Mucosa of stomach (tissue), 1 donor: ENCODE data around the gene RIGI.
A peak's percentile ranks its signal among the peaks of the same experiment; 100 is the strongest.
"Not testable (repeated sequence)": the region's sequence is repeated elsewhere in the genome, so short reads cannot be mapped to it uniquely, and the experiment has no call there.

Experiments
- H3K27me3 ChIP-seq: one replicate; pipeline ENCODE4 v1.7.0; 2013; ENCODE audit warnings: mild to moderate bottlenecking, low read length; ENCODE audit not compliant: control insufficient read depth, insufficient read depth
- H3K36me3 ChIP-seq: one replicate; pipeline ENCODE4 v1.7.0; 2013; ENCODE audit warnings: low read length; ENCODE audit not compliant: control insufficient read depth, insufficient read depth
- H3K4me1 ChIP-seq: one replicate; pipeline ENCODE4 v1.7.0; 2013; ENCODE audit warnings: mild to moderate bottlenecking, low read length; ENCODE audit not compliant: control insufficient read depth, insufficient read depth
- H3K4me3 ChIP-seq: one replicate; pipeline ENCODE4 v1.7.0; 2013; ENCODE audit warnings: low read length
- H3K9ac ChIP-seq: one replicate; pipeline ENCODE4 v1.7.0; 2013; ENCODE audit warnings: mild to moderate bottlenecking, low read length, moderate library complexity
- H3K9me3 ChIP-seq: one replicate; pipeline ENCODE4 v1.7.0; 2013; ENCODE audit warnings: mild to moderate bottlenecking, low read length, moderate library complexity; ENCODE audit not compliant: control insufficient read depth
- donor health status: Pancreatic carcinoma.

RIGI gene

DNA sequence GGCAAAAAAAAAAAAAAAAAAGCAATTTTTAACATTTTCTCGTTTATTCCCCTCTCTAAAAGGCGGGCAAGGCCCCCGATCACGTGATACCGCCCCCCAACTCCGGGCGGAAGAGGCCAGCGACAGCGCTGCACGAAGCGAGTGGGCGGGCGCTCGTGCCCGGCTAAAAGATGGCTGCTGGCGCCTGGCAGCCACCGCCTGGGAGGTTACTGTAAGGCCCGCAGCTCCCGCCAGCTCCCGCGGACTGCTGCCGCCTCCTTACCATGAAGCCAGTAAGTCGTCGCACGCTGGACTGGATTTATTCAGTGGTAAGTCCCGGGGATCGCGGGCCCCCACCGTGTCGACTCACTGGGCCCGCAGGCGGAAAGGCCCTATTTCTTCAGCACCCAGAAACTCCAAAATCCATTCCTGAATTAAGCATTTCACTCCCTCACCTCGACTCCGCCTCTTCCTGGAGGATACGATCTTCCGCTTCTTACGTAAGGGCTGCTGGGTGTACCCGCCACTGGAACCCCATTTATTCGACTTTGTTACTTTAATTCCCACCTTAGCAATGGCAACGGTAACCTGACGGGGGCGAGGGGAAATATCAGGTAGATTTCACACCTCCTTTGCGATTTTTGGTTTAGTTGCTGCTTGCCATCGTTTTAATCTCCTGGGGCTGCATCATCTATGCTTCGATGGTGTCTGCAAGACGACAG, 26.3 kb upstream of the RIGI start, which contains the start of the genes SMIM27 and TOPORS:
SMIM27 (plus strand) TSS at position 156 of the 701 bp plus-strand sequence; CDS start at position 264, 108 bp downstream.
TOPORS (minus strand) TSS at position 415 of the 701 bp plus-strand sequence; CDS start at position 265, 150 bp downstream.
- H3K4me3 ChIP-seq = peak within 1 kb of the TSS; percentile 91
- no peaks in the 10 kb centered on the region for H3K9me3 ChIP-seq
- H3K4me1 ChIP-seq = peaks cover 8% of the 10 kb centered on the region
- H3K9ac ChIP-seq = peak within 1 kb of the TSS; percentile 93
- no peaks in the 10 kb centered on the region for H3K36me3 ChIP-seq
- H3K27me3 ChIP-seq = no peaks in the 10 kb centered on the region

DNA sequence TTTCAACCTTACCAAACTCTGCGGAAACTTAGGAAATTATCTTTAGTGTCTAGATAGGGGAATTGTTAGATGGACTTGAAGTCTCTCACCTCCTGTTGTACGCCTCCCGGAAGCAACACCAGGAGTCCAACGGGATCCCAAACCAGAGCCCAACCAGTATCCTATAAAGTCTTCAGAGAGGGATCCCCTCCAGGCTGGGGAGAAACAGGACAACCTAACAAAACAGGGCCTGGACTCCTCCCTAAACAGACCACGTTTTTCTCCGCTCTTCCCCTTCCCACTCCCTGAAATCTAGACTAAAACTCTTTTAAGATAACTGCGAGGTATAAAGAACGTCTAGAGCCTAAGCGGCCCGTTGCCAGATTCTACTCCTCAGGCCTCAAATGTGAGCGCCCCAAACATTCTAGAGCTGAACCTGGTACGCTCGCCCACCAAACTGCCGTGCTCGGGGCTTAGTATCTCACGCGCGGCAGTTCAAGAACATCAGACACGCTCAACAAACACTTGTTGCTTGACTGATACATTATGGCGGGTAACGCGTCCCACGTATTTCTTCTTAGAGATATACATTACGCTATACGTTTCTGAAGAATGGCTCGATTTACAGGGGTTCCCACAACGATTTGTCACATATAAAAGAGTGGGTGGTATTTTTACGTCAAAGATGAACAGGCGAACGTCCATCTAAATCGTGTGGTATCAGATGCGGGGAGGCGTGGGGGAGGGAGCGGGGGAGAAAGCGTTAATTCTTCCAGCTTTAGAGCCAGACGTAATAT, 25.5 kb upstream of the RIGI start:
- peaks cover 8% of the 10 kb centered on the region for H3K4me1 ChIP-seq

DNA sequence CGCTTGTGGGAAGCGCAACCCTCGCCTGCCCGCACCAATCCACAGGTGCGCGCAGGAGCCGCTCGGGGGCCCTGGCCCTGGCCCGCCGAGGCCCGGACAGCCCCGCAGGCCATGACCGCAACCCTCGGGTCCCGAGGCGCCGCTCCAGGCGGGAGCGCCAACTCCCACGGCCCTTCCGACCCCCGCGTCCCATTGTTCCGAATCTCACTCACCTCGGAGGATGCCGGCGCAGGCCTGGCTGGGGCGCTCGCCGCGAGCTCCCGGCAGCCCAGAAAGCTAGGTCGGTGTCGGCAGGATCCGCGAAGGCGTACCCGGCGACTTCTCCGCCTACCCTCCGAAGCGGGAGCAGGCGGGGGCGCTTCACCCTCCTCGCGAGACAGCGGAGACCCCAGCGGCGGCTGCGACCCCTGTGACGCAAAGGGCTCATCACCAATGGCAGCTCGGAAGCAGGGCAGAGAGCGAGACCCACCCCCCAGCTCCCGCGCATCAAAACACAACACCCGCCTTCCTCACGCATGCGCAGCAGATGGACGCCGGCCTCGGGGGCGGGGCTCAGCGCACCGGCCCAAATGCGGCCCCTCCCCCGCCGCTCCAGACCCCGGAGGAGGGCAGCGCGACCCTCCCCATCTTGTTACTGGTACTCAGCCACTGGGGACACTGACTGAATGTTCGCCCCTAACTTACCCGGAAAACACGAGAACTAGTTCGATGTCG, 24.7 kb upstream of the RIGI start:
- Histone ChIP-seq H3K36me3 (no peaks in the 10 kb centered on the region), H3K4me3 (peak overlapping the region; percentile 91), H3K27me3 (no peaks in the 10 kb centered on the region), H3K4me1 (peaks cover 8% of the 10 kb centered on the region), H3K9me3 (no peaks in the 10 kb centered on the region), H3K9ac (peak overlapping the region; percentile 93)

More for the DNA sequence above, 25.5 kb upstream of the RIGI start:
- H3K9ac ChIP-seq = peak overlapping the region; percentile 93
- H3K36me3 ChIP-seq = no peaks in the 10 kb centered on the region
- H3K9me3 ChIP-seq = no peaks in the 10 kb centered on the region
- peak overlapping the region; percentile 91 for H3K4me3 ChIP-seq
- no peaks in the 10 kb centered on the region for H3K27me3 ChIP-seq

DNA sequence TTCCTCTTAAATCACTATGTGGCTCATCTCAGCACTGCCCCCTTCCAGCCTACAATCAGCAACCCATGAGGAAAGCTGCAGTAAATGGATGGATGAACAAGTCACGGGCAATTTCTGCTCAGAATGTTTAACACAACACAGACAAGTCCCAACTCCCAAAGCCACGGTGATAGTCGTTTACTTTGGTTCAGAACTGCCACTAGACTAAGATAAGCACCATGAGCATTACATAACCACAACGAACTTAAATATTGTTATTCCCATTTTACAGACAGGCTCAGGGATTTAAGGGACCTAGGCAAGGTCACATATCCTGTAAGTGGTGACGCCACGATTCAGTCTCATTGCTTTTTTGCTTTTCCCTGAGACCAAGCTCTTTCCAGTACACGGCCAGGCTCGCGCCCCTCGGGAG, 24.2 kb upstream of the RIGI start:
- no peaks in the 10 kb centered on the region for H3K27me3 ChIP-seq
- peak overlapping the region; percentile 93 for H3K9ac ChIP-seq
- no peaks in the 10 kb centered on the region for H3K9me3 ChIP-seq
- no peaks in the 10 kb centered on the region for H3K36me3 ChIP-seq
- peaks cover 8% of the 10 kb centered on the region for H3K4me1 ChIP-seq
- H3K4me3 ChIP-seq = peak overlapping the region; percentile 91

DNA sequence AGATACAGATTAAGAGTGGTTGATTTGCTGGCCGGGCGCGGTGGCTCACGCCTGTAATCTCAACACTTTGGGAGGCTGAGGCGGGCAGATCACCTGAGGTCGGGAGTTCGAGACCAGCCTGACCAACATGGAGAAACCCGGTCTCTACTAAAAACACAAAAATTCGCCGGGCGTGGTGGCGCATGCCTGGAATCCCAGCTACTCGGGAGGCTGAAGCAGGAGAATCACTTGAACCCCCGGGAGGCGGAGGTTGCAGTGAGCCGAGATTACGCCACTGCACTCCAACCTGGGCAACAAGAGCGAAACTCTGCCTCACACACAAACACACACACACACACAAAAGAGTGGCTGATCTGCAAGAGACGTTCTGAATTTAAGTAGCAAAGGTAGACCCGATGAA, 22.2 kb upstream of the RIGI start:
- not testable (repeated sequence) for H3K9me3 ChIP-seq, H3K27me3 ChIP-seq, H3K4me3 ChIP-seq, H3K36me3 ChIP-seq, H3K9ac ChIP-seq, H3K4me1 ChIP-seq

DNA sequence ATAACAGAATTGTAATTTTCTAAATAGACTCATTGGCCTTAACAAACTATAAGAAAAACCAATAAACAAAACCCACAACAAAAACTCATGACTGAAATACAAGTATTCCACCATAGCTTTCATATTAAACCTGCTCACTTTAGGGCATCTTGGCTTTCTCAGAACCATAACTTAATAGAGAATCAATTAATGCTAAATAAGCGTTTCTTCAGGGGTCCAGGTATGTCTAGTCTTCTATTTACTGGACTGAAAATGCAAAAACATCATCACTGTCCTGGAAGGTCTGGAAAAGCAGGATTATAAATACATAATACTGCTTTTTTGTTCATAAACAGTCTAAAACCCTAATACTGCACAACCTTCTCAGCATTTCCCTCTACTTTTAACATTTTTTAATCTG, 19.9 kb upstream of the RIGI start:
- no peaks in the 10 kb centered on the region for H3K9me3 ChIP-seq
- peaks cover 8% of the 10 kb centered on the region for H3K4me1 ChIP-seq

DNA sequence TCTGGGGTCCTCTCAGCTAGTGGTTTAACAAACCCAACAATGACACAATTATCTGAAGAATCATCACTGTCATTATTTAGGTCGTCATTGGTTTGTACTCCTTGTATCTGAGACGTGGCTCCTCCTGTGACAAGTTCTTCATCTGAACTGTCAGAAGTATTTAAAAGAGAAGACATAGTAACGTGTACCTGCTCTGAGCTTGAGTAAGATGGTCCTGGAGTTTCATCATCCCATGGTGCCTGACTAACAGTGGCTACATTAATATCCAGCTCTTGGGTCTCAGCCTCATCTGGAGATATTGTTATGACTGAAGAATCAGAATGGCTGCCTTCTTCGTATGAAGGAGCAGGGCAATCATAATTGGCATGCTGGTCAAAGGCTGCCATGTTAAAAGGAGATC, 17.1 kb upstream of the RIGI start:
- H3K36me3 ChIP-seq = peaks cover 12% of the 10 kb centered on the region
- H3K9me3 ChIP-seq = no peaks in the 10 kb centered on the region
- no peak overlapping the region for H3K9ac ChIP-seq
- no peaks in the 10 kb centered on the region for H3K4me1 ChIP-seq
- no peaks in the 10 kb centered on the region for H3K27me3 ChIP-seq
- H3K4me3 ChIP-seq = no peak overlapping the region

More for the DNA sequence above, 19.9 kb upstream of the RIGI start:
- no peaks in the 10 kb centered on the region for H3K27me3 ChIP-seq
- H3K36me3 ChIP-seq = peaks cover 9% of the 10 kb centered on the region
- no peak overlapping the region for H3K9ac ChIP-seq
- H3K4me3 ChIP-seq = no peak overlapping the region

DNA sequence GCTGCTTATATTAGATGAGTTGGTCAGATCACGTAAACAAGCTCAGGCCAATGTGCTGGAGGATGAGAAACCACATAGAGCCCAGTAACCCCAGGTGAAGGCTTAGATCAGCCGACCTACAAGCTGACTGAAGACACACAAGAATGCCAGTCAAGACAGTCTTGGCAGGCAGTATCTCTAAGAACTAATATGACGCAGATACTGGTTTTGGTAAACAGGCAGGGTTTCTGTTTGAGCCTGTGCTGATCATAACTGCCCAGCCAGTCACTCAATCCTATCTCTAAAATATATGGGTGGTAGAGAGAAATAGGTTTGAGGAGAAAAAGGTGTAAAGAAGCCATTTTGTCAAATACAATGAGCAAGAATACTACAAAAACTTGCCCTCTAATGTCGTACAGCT, 7.8 kb upstream of the RIGI start:
- H3K27me3 ChIP-seq = no peaks in the 10 kb centered on the region
- H3K9ac ChIP-seq = no peak overlapping the region
- no peaks in the 10 kb centered on the region for H3K9me3 ChIP-seq
- no peak overlapping the region for H3K4me3 ChIP-seq
- H3K36me3 ChIP-seq = no peaks in the 10 kb centered on the region
- H3K4me1 ChIP-seq = no peaks in the 10 kb centered on the region

DNA sequence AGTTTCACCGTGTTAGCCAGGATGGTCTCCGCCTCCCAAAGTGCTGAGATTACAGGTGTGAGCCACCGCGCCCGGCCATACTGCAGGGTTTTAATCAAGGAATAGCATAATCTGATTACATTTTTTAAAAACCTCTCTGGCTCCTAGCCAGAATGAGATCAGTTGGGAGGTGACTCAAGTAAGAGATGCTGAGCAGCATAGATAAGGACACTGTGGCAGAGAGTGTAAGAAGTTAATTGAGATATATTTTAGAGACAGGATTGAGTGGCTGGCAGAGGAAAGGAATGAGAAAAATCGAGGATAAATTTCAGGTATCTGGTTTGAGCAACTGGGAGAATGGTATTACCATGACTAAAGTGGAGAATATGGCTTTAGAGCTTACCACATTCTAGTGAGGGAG, 7.3 kb upstream of the RIGI start:
- no peak overlapping the region for H3K4me3 ChIP-seq
- no peaks in the 10 kb centered on the region for H3K4me1 ChIP-seq
- no peaks in the 10 kb centered on the region for H3K27me3 ChIP-seq
- H3K36me3 ChIP-seq = no peaks in the 10 kb centered on the region
- no peaks in the 10 kb centered on the region for H3K9me3 ChIP-seq
- no peak overlapping the region for H3K9ac ChIP-seq

DNA sequence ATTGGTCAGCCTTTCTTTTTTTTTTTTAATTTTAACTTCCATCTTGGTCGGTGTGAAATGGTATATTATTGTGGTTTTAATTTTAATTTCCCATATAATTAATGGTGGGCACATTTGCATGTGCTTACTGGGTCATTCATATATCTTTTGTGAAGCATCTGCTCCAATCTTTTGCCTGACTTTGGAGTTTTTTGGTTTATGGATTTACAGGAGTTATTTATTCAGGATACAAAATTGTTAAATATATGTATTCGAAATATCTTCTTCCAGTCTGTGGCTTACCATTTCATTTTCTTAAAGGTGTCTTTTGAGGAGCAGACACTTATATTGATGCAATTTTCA, 682 bp upstream of the RIGI start:
- Histone ChIP-seq H3K9ac (peak overlapping the region; percentile 83), H3K4me3 (peak overlapping the region; percentile 45), H3K36me3 (no peaks in the 10 kb centered on the region), H3K4me1 (no peaks in the 10 kb centered on the region), H3K9me3 (no peaks in the 10 kb centered on the region), H3K27me3 (no peaks in the 10 kb centered on the region)

DNA sequence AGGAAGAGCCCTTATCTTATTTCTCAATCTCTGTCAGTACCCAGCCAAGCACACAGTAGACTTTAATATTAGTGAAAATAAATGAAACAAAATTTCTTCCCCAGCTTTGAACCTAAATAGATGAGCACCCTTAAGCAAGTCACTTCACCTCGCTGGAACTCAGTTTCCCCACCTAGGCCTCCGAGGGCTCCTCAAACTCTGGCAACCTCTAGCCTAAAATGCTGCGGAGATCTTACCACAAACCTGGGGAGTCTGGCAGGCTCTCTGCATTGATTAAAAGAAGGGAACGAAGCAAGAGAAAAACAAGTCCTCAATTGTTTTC, 326 bp downstream of the RIGI start:
- H3K4me3 ChIP-seq = peak overlapping the region; percentile 81
- no peaks in the 10 kb centered on the region for H3K9me3 ChIP-seq
- H3K9ac ChIP-seq = peak overlapping the region; percentile 83
- no peaks in the 10 kb centered on the region for H3K4me1 ChIP-seq
- no peaks in the 10 kb centered on the region for H3K27me3 ChIP-seq
- no peaks in the 10 kb centered on the region for H3K36me3 ChIP-seq
